HG03565 (cell line): ENCODE results near the gene PRR20G.

Experiments
- ATAC-seq: cut with Tn5 transposase; IDR thresholded peaks from one replicate; pipeline ENCODE4 v1.9.1; 2021; ENCODE audit warnings: mild to moderate bottlenecking, moderate library complexity; ENCODE audit not compliant: unreplicated experiment

The PRR20G gene

GRCh38 chr3:127264794-127265514, 22.9 kb downstream of the PRR20G start:
- ATAC-seq = no peak

GRCh38 chr3:127264292-127264691, 23.6 kb downstream of the PRR20G start:
- no peak for ATAC-seq

DNA sequence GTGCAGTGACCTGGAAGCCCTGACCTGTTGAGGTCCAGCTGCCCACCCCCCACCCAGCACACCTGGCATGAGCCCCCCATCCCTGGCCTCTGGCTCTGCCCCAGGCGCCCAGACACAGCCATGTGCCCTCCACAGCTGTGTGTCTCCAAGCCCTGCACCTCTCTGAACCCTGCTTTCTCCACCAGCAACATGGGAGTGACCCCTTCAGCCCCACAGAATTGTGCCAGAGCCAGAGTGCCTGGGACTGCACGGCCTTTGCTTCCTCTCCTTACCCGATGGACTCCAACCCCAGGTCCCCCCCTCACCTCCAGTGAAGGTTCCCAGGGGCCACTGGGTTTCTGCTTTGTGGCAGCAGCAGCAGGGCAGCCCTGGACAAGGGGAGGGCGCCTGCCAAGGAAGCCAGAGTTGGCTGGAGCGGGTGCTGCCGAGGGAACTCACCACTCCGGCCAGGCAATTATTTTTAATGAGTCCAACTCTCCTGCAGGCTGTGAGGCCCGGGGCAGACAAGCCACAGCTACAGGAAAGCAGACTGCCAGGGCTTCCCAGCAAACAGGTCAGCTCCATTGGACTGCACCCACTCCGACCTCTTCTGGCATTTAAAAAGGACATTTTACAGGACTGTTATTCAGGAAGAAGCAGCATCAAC, 24.1 kb downstream of the PRR20G start:
- no peak for ATAC-seq

DNA sequence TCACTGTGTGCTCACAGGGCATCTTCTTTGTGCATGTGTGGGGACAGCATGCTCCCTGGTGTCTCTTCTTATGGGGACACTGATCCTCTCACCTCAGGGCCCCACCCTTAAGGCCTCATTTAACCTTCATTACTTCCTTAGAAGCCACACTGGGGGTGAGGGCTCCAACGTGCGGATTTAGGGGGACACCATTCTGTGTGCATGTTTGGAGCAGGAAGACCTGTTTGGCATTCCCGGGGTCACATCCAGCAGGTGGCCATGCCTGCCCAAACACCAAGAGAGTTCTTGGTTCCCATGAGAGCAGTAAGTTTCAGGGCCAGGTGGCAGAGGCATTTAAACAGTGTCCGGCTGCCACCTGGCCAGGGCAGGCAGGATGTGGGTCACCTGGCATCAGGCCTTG, 24.8 kb downstream of the PRR20G start:
- ATAC-seq = no peak

- no peak for ATAC-seq
Observed at GRCh38 chr3:127262533-127262932, 25.3 kb downstream of the PRR20G start.

DNA sequence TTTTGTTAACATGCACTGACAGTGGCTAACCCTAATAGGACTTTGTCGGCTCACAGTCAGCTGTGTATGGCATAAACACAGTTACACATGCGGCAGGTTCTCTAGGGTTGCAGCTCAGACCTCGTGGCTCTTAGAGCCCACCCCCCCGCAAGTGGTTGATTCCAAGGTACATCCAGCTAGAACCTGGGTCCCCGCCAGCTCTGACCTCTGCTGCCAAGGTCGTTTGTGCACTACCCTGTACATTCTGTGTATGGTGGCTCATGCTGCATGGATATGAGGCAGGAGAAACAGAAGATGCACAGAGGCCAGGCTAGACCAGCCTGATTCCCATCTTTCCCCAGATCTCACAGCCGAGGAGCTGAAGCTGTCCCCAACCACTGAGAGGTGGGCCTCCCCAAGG, 25.9 kb downstream of the PRR20G start:
- no peak for ATAC-seq

DNA sequence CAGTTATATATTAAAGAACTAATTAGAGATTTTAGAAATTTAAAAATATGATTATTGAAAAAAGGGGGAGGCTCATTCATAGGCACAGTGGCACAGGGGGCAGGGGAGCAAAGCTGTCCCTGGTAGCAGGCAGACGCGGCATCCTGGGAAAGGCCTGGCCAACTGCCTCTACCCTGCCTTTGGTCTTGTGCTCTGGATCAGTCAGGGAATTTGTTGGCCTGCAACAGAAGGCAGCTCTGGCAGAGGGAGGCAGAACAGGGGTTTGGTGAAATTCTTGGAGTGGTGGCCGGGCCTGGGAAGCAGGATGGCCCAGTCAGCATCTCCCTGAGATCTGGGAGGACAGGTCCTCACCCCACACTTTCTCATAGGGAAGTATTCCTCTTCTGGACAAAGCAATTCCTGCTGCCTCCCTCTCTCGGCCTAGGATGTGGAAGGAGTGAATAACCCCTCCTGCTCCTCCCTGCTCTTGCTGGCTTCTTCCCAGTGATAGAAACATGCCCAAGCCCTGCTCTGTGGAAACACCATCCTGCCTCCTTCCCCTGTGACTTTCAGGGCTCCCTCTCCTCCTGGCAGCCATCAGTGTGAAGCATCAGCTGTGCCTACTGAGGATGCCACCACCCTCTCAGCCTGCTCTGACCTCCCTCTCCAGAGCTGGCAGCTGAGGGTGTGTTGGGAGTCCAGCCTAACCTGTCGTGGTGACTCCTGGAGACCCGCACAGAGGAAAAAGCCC, 26.9 kb downstream of the PRR20G start:
- ATAC-seq = no peak

- no peak for ATAC-seq
Observed at GRCh38 chr3:127260416-127260815, 27.4 kb downstream of the PRR20G start.

DNA sequence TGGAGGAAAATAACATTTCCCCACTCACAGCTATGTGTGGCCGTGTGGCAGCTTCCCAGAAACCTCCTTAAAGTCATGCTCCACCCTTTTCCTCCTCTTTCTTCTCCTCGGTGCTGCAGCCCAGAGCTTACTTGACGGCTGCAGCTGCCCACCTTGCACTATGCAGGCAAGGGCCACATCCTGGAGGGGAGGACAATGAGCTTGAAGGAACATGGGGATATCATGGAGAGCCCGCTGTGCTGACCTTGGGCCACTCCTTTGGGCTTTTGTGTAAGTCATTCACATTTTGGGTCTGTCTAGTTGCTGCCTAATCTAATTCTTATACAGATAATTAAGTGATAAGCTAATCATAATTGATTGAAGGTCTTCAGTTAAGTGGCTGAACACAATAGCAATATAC, 28.0 kb downstream of the PRR20G start:
- no peak for ATAC-seq

GRCh38 chr3:127258733-127259132, 29.1 kb downstream of the PRR20G start:
- ATAC-seq = no peak

DNA sequence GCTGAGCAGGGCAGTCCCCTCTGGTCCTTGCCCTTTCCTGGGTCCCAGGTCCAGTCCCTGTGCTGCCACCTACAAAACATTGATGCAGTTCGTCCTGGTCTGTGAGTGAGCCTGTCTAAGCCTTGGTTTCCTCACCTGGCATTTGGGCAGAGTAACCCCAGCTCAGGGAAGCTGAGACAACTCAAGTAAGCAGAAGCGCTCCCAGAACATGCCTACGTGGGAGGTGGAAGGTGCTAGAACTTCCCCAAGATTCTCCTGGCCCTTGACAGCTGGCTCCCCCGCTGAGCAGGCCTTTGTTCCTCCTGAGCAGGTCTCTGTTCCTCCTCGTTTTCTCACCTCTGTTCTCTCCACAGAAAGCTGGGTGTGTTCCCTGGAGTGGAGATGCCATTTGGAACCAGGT, 30.5 kb downstream of the PRR20G start:
- no peak for ATAC-seq

DNA sequence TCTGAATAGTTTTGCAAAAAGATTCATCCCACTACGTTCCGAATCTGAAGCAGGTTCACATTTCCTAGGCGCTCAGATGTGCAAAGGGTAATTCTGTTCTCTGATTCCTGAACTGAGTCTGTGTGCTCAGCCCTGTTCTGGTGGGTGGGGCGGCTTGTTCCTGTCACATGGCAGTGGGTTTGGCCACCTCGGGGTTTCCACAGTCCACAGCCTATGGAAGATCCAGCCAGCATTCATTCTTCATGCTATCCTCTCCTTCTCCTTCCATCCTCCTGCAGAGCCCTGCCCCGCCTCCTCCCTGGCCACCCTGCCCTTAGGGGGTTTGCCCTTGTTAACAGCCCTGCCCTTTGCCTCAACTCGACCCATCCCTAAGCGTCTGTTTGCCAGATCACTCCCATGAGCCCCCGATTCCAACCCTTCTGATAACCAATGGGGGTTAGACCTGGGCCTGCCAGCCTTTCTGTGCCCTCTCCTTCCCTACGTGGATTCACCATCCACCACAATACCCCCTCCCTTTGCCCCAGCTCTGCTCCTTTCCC, 31.0 kb downstream of the PRR20G start:
- ATAC-seq = no peak

GRCh38 chr3:127256138-127256537, 31.7 kb downstream of the PRR20G start:
- no peak for ATAC-seq

DNA sequence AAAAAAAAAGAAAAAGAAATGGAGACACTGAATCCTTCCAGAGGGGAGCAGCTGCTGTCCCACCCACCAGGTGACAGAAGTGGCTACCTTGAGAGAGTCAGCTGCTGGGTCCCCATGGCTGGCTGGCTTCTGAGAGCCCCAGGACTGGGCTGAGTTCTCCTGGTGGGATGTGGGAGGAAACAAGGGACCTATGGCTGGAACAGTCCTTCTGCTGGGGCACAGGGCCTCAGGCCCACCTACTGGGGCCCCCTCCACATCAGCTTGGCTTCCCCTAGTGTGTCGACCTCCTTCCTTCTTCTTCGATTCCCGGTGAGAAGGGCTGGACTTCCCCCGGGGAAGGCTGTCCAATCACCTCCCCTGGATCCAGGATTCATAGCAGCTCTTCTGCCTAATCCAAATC, 32.3 kb downstream of the PRR20G start:
- no peak for ATAC-seq

GRCh38 chr3:127254730-127255129, 33.1 kb downstream of the PRR20G start:
- no peak for ATAC-seq

GRCh38 chr3:127254033-127254644, 33.7 kb downstream of the PRR20G start:
- no peak for ATAC-seq

GRCh38 chr3:127253491-127253890, 34.4 kb downstream of the PRR20G start:
- ATAC-seq = no peak

GRCh38 chr3:127252446-127252845, 35.4 kb downstream of the PRR20G start:
- ATAC-seq = no peak

- ATAC-seq = no peak
Observed at GRCh38 chr3:127250032-127250431, 37.8 kb downstream of the PRR20G start.

GRCh38 chr3:127247292-127247691, 40.6 kb downstream of the PRR20G start:
- no peak for ATAC-seq

DNA sequence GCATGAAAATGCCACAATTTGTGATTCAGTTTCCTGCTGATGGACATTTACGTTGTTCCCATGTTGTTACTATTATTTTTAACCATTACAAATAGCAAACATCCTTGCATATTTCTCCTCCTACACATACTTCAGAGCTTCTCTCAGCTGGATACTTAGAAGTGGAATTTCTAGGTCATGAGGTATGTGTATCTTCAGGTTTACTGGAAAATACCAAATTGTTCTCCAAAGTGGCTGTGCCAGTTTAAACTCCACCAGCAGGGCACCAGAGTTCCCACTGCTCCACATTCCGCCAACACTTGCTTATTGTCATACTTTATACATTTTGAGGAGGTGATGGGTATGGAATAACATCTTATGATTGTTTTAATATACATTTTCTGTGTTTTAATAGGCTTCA, 49.2 kb downstream of the PRR20G start:
- ATAC-seq = no peak
